ENCODE data around the gene SPOCK3.
"Not testable (repeated sequence)": the region's sequence is repeated elsewhere in the genome, so short reads cannot be mapped to it uniquely, and the experiment has no call there.

DNA sequence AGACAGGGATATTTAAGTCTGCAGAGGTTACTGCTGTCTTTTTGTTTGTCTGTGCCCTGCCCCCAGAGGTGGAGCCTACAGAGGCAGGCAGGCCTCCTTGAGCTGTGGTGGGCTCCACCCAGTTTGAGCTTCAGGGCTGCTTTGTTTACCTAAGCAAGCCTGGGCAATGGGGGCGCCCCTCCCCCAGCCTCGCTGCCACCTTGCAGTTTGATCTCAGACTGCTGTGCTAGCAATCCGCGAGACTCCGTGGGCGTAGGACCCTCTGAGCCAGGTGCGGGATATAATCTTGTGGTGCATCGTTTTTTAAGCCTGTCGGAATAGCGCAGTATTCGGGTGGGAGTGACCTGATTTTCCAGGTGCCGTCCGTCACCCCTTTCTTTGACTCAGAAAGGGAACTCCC lies 47.3 kb upstream of the SPOCK3 start:
- not testable (repeated sequence) for TF ChIP-seq POLR2A, EP300 (IDR thresholded peaks at IDR 0.05)
- TF ChIP-seq, protein P1, sequence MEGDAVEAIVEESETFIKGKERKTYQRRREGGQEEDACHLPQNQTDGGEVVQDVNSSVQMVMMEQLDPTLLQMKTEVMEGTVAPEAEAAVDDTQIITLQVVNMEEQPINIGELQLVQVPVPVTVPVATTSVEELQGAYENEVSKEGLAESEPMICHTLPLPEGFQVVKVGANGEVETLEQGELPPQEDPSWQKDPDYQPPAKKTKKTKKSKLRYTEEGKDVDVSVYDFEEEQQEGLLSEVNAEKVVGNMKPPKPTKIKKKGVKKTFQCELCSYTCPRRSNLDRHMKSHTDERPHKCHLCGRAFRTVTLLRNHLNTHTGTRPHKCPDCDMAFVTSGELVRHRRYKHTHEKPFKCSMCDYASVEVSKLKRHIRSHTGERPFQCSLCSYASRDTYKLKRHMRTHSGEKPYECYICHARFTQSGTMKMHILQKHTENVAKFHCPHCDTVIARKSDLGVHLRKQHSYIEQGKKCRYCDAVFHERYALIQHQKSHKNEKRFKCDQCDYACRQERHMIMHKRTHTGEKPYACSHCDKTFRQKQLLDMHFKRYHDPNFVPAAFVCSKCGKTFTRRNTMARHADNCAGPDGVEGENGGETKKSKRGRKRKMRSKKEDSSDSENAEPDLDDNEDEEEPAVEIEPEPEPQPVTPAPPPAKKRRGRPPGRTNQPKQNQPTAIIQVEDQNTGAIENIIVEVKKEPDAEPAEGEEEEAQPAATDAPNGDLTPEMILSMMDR (IDR thresholded peaks at IDR 0.05): not testable (repeated sequence)

Measured in ovary (tissue), 3 donors.